WTC11 (cell line): Measurements from ENCODE around the gene RANBP10. TPM values are rescaled to one million over a fixed set of nuclear protein-coding genes. Genes with fewer than 3 reads are reported as not detected.

Source experiments
- ATAC-seq: fragments of 200-7000 bp; cut with Tn5 transposase; 2 replicates; pipeline ENCODE4 v1.10.0; 2021; ENCODE audit warnings: mild to moderate bottlenecking, moderate library complexity
- CTCF ChIA-PET: fragments of 300-600 bp; sonication (Branson Sonifier 250); formaldehyde crosslinking; loops from one replicate; lab custom pipeline; 2021; ENCODE audit warnings: antibody characterized with exemption; lab: Charles Lee
- POLR2A ChIA-PET: fragments of 350-600 bp; sonication (Branson Sonifier 250); formaldehyde crosslinking; loops from one replicate; lab custom pipeline; 2021; ENCODE audit warnings: antibody characterized with exemption; lab: Charles Lee
- DNase-seq: peaks from one replicate; pipeline ENCODE4 v3.0.0; 2021; ENCODE audit warnings: low spot score
- H3K27ac Mint-ChIP-seq: 2 replicates; pipeline ENCODE4 v1.8.0; 2021; ENCODE audit warnings: mixed read lengths
- H3K27me3 Mint-ChIP-seq: 2 replicates; pipeline ENCODE4 v1.8.0; 2021; ENCODE audit warnings: low read depth, mild to moderate bottlenecking, moderate library complexity, mixed read lengths
- H3K36me3 Mint-ChIP-seq: 2 replicates; pipeline ENCODE4 v1.8.0; 2021; ENCODE audit warnings: mixed read lengths
- H3K4me1 Mint-ChIP-seq: 2 replicates; pipeline ENCODE4 v1.8.0; 2022; ENCODE audit warnings: mixed read lengths
- H3K4me3 Mint-ChIP-seq: 2 replicates; pipeline ENCODE4 v1.8.0; 2021; ENCODE audit warnings: mild to moderate bottlenecking, moderate library complexity, mixed read lengths
- H3K9me3 Mint-ChIP-seq: 2 replicates; pipeline ENCODE4 v1.8.0; 2021; ENCODE audit warnings: mixed read lengths
- ATF1 ChIP-seq: sonication (generic); formaldehyde crosslinking; IDR thresholded peaks from 2 replicates; pipeline ENCODE4 v1.8.1; 2023; ENCODE audit warnings: mild to moderate bottlenecking, moderate library complexity, missing genetic modification reagents
- CREM ChIP-seq: sonication (generic); formaldehyde crosslinking; IDR thresholded peaks from 2 replicates; pipeline ENCODE4 v1.8.1; 2022; ENCODE audit warnings: mild to moderate bottlenecking, missing genetic modification reagents, moderate library complexity
- E2F1 ChIP-seq: sonication (generic); formaldehyde crosslinking; IDR thresholded peaks from 2 replicates; pipeline ENCODE4 v1.8.0; 2022; ENCODE audit warnings: mild to moderate bottlenecking, missing genetic modification reagents
- ESRRA ChIP-seq: sonication (generic); formaldehyde crosslinking; IDR thresholded peaks from 2 replicates; pipeline ENCODE4 v1.8.1; 2022; ENCODE audit warnings: mild to moderate bottlenecking, missing genetic modification reagents, borderline replicate concordance
- ETV6 ChIP-seq: sonication (generic); formaldehyde crosslinking; IDR thresholded peaks from 2 replicates; pipeline ENCODE4 v1.8.1; 2022; ENCODE audit warnings: mild to moderate bottlenecking, missing genetic modification reagents
- GABPB1 ChIP-seq: sonication (generic); formaldehyde crosslinking; IDR thresholded peaks from 2 replicates; pipeline ENCODE4 v1.8.1; 2023; ENCODE audit warnings: mild to moderate bottlenecking, missing genetic modification reagents
- GTF2I ChIP-seq: fragments of 250-450 bp; sonication (Bioruptor Pico); conservative IDR thresholded peaks from 2 replicates; pipeline ENCODE4 v1.4.0; 2021; ENCODE audit warnings: mild to moderate bottlenecking
- IRF2 ChIP-seq: sonication (generic); formaldehyde crosslinking; IDR thresholded peaks from 2 replicates; pipeline ENCODE4 v1.8.0; 2022; ENCODE audit warnings: low read depth, missing genetic modification reagents, borderline replicate concordance
- OVOL2 ChIP-seq: fragments of 250-450 bp; sonication (Bioruptor Pico); IDR thresholded peaks from 2 replicates; pipeline ENCODE4 v1.9.0; 2021; ENCODE audit warnings: mild to moderate bottlenecking, borderline replicate concordance
- SMAD4 ChIP-seq: sonication (generic); formaldehyde crosslinking; IDR thresholded peaks from 2 replicates; pipeline ENCODE4 v1.8.0; 2022; ENCODE audit warnings: mild to moderate bottlenecking, missing genetic modification reagents
- STAT6 ChIP-seq: sonication (generic); formaldehyde crosslinking; conservative IDR thresholded peaks from 2 replicates; pipeline ENCODE4 v1.8.1; 2023; ENCODE audit warnings: mild to moderate bottlenecking, low read depth, missing genetic modification reagents, moderate library complexity
- TEAD4 ChIP-seq: sonication (generic); formaldehyde crosslinking; IDR thresholded peaks from 2 replicates; pipeline ENCODE4 v1.8.0; 2022; ENCODE audit warnings: mild to moderate bottlenecking, missing genetic modification reagents
- ZNF138 ChIP-seq: sonication (generic); formaldehyde crosslinking; conservative IDR thresholded peaks from 2 replicates; pipeline ENCODE4 v1.8.1; 2022; ENCODE audit warnings: mild to moderate bottlenecking, moderate library complexity, missing genetic modification reagents
- ZNF263 ChIP-seq: sonication (generic); formaldehyde crosslinking; IDR thresholded peaks from 2 replicates; pipeline ENCODE4 v1.8.1; 2022; ENCODE audit warnings: low read depth, mild to moderate bottlenecking, moderate library complexity, missing genetic modification reagents
- ZNF281 ChIP-seq: sonication (generic); formaldehyde crosslinking; IDR thresholded peaks from 2 replicates; pipeline ENCODE4 v1.8.0; 2023; ENCODE audit warnings: mild to moderate bottlenecking, missing genetic modification reagents
- ZNF512 ChIP-seq: sonication (generic); formaldehyde crosslinking; IDR thresholded peaks from 2 replicates; pipeline ENCODE4 v1.8.1; 2022; ENCODE audit warnings: missing genetic modification reagents, borderline replicate concordance
- total RNA-seq: library from RNA; stranded (reverse); gene quantifications from 3 replicates; pipeline ENCODE4 v1.2.3, GENCODE V29; 2021
- TF ChIP-seq, protein P1 (sequence below): fragments of 250-450 bp; sonication (Bioruptor Pico); IDR thresholded peaks from 2 replicates; pipeline ENCODE4 v1.9.0; 2021; ENCODE audit warnings: mild to moderate bottlenecking
- TF ChIP-seq, protein P2 (sequence below): sonication (generic); formaldehyde crosslinking; IDR thresholded peaks from 2 replicates; pipeline ENCODE4 v1.8.0; 2023; ENCODE audit warnings: missing genetic modification reagents, mild to moderate bottlenecking, borderline replicate concordance
- TF ChIP-seq, protein P3 (sequence below): sonication (generic); formaldehyde crosslinking; IDR thresholded peaks from 2 replicates; pipeline ENCODE4 v1.8.1; 2022; ENCODE audit warnings: mild to moderate bottlenecking, missing genetic modification reagents, moderate library complexity, borderline replicate concordance

RANBP10 gene
- total RNA-seq, 1 experiment from 2014 or later: 14.0 TPM

GRCh38 chr16:67846320-67847063 is 40.1 kb upstream of the RANBP10 start, which contains the start of gene NUTF2:
Gene NUTF2, plus strand, starts transcription at chr16:67846933. Its CDS starts 18,198 bp downstream, at chr16:67865131.
- ChIA-PET POLR2A (interaction anchor here (0.5 to 1.4 kb wide), 3 partner anchors 12 to 40 kb away, joined by 3 to 9 read pairs (median 5); partner anchors contain the start of genes RANBP10 and TSNAXIP1), CTCF (interaction anchor here (0.5 to 4.4 kb wide), 12 partner anchors 10 to 326 kb away, joined by 3 to 58 read pairs (median 5); partner anchors contain the start of genes NRN1L, RANBP10 and TSNAXIP1)
- Mint-ChIP-seq H3K4me3 (peak within 1 kb of the TSS; percentile 92), H3K36me3 (peaks cover 11% of the 10 kb centered on the region), H3K27me3 (no peaks in the 10 kb centered on the region), H3K27ac (peak within 1 kb of the TSS; percentile 100), H3K9me3 (no peaks in the 10 kb centered on the region), H3K4me1 (peaks cover 45% of the 10 kb centered on the region)
- ATAC-seq (peak; percentile 78), DNase-seq (peak; percentile 98)
- TF ChIP-seq STAT6 (CRISPR knock-in tag) (no peak), TEAD4 (CRISPR knock-in tag) (peak; percentile 60; the same call in 1 of the 2 replicates), SMAD4 (CRISPR knock-in tag) (peak; percentile 79; the same call in 1 of the 2 replicates), ETV6 (CRISPR knock-in tag) (peak; percentile 74), ZNF263 (CRISPR knock-in tag) (0 out of 2 replicates have a peak, but pooled peaks have one; percentile 12), GABPB1 (CRISPR knock-in tag) (peak; percentile 63; the same call in 1 of the 2 replicates), ZNF512 (CRISPR knock-in tag) (no peak), ESRRA (CRISPR knock-in tag) (0 out of 2 replicates have a peak, but pooled peaks have one; percentile 21), GTF2I (CRISPR knock-in tag) (peak; percentile 66; the same call in 1 of the 2 replicates), IRF2 (CRISPR knock-in tag) (no peak), CREM (CRISPR knock-in tag) (peak; percentile 72; the same call in 1 of the 2 replicates), ATF1 (CRISPR knock-in tag) (peak; percentile 78; the same call in 1 of the 2 replicates), ZNF138 (CRISPR knock-in tag) (no peak), E2F1 (CRISPR knock-in tag) (peak; percentile 33; the same call in 1 of the 2 replicates), OVOL2 (CRISPR knock-in tag) (no peak), ZNF281 (peak; percentile 96)
- TF ChIP-seq, protein P1, sequence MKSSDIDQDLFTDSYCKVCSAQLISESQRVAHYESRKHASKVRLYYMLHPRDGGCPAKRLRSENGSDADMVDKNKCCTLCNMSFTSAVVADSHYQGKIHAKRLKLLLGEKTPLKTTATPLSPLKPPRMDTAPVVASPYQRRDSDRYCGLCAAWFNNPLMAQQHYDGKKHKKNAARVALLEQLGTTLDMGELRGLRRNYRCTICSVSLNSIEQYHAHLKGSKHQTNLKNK: no peak
- TF ChIP-seq, protein P2, sequence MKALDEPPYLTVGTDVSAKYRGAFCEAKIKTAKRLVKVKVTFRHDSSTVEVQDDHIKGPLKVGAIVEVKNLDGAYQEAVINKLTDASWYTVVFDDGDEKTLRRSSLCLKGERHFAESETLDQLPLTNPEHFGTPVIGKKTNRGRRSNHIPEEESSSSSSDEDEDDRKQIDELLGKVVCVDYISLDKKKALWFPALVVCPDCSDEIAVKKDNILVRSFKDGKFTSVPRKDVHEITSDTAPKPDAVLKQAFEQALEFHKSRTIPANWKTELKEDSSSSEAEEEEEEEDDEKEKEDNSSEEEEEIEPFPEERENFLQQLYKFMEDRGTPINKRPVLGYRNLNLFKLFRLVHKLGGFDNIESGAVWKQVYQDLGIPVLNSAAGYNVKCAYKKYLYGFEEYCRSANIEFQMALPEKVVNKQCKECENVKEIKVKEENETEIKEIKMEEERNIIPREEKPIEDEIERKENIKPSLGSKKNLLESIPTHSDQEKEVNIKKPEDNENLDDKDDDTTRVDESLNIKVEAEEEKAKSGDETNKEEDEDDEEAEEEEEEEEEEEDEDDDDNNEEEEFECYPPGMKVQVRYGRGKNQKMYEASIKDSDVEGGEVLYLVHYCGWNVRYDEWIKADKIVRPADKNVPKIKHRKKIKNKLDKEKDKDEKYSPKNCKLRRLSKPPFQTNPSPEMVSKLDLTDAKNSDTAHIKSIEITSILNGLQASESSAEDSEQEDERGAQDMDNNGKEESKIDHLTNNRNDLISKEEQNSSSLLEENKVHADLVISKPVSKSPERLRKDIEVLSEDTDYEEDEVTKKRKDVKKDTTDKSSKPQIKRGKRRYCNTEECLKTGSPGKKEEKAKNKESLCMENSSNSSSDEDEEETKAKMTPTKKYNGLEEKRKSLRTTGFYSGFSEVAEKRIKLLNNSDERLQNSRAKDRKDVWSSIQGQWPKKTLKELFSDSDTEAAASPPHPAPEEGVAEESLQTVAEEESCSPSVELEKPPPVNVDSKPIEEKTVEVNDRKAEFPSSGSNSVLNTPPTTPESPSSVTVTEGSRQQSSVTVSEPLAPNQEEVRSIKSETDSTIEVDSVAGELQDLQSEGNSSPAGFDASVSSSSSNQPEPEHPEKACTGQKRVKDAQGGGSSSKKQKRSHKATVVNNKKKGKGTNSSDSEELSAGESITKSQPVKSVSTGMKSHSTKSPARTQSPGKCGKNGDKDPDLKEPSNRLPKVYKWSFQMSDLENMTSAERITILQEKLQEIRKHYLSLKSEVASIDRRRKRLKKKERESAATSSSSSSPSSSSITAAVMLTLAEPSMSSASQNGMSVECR (CRISPR knock-in tag): peak; percentile 82; the same call in 1 of the 2 replicates
- TF ChIP-seq, protein P3, sequence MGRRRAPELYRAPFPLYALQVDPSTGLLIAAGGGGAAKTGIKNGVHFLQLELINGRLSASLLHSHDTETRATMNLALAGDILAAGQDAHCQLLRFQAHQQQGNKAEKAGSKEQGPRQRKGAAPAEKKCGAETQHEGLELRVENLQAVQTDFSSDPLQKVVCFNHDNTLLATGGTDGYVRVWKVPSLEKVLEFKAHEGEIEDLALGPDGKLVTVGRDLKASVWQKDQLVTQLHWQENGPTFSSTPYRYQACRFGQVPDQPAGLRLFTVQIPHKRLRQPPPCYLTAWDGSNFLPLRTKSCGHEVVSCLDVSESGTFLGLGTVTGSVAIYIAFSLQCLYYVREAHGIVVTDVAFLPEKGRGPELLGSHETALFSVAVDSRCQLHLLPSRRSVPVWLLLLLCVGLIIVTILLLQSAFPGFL (CRISPR knock-in tag): no peak
